HEK293 (cell line): ENCODE results near the gene BIK.

Source experiments
- CTCF ChIA-PET: fragments of 350-600 bp; formaldehyde crosslinking; extraction: SDS; loops from one replicate; lab custom pipeline; 2021; ENCODE audit warnings: antibody characterized with exemption; lab: Yijun Ruan, JAX
- POLR2A ChIA-PET: fragments of 300-600 bp; formaldehyde crosslinking; extraction: SDS; loops from one replicate; lab custom pipeline; 2020; ENCODE audit warnings: antibody characterized with exemption, inconsistent platforms; lab: Yijun Ruan, JAX
- H3K27ac ChIP-seq: fragments of 200-500 bp; sonication (Bioruptor generic); 2 replicates; pipeline ENCODE4 v1.5.1; 2014; ENCODE audit warnings: low read depth, low read length, control low read depth, inconsistent platforms; ENCODE audit errors: extremely low read depth
- H3K36me3 ChIP-seq, 2 experiments: fragments of 200-500 bp in 1 of 2; sonication (Bioruptor generic) in 1 of 2; 1 replicate in 1 of 2; 2 replicates in 1 of 2; pipeline ENCODE4 v1.5.1; 2014 to 2017; ENCODE audit warnings: inconsistent platforms in 2 of 2, low read length in 2 of 2; ENCODE audit not compliant: control insufficient read depth in 2 of 2, insufficient read depth in 1 of 2
- H3K4me1 ChIP-seq: fragments of 200-500 bp; sonication (Bioruptor generic); 2 replicates; pipeline ENCODE4 v1.5.1; 2014; ENCODE audit warnings: mild to moderate bottlenecking, low read length, inconsistent platforms; ENCODE audit not compliant: control insufficient read depth, insufficient read depth
- H3K4me3 ChIP-seq: 2 replicates; pipeline ENCODE4 v1.5.1; 2011; ENCODE audit warnings: low read depth, mild to moderate bottlenecking, control low read depth, low read length, moderate library complexity
- H3K9me3 ChIP-seq: fragments of 200-500 bp; sonication (Bioruptor generic); 2 replicates; pipeline ENCODE4 v1.5.1; 2014; ENCODE audit warnings: low read depth, low read length, inconsistent platforms; ENCODE audit not compliant: control insufficient read depth, insufficient read depth
- BCL11B ChIP-seq: fragments of 450-650 bp; formaldehyde crosslinking; IDR thresholded peaks from 2 replicates; pipeline ENCODE4 v1.5.1; 2016; ENCODE audit warnings: low read depth, missing biosample characterization, missing genetic modification characterization
- EGR2 ChIP-seq: fragments of 450-650 bp; formaldehyde crosslinking; IDR thresholded peaks from 2 replicates; pipeline ENCODE4 v1.5.1; 2016; ENCODE audit warnings: low read depth, missing biosample characterization, missing genetic modification characterization
- FEZF1 ChIP-seq: fragments of 450-650 bp; formaldehyde crosslinking; IDR thresholded peaks from 2 replicates; pipeline ENCODE4 v1.5.1; 2016; ENCODE audit warnings: missing biosample characterization, missing genetic modification characterization
- SP7 ChIP-seq: fragments of 450-650 bp; formaldehyde crosslinking; IDR thresholded peaks from 2 replicates; pipeline ENCODE4 v1.5.1; 2016; ENCODE audit warnings: missing biosample characterization, missing genetic modification characterization
- ZBTB21 ChIP-seq: fragments of 450-650 bp; formaldehyde crosslinking; IDR thresholded peaks from 2 replicates; pipeline ENCODE4 v1.5.1; 2017; ENCODE audit warnings: missing biosample characterization, missing genetic modification characterization
- ZFHX2 ChIP-seq: fragments of 450-650 bp; formaldehyde crosslinking; conservative IDR thresholded peaks from 2 replicates; pipeline ENCODE4 v1.5.1; 2016; ENCODE audit warnings: missing biosample characterization, missing genetic modification characterization
- ZNF10 ChIP-seq: fragments of 450-650 bp; formaldehyde crosslinking; IDR thresholded peaks from 2 replicates; pipeline ENCODE4 v1.5.1; 2017; ENCODE audit warnings: missing biosample characterization, missing genetic modification characterization
- ZNF114 ChIP-seq: fragments of 450-650 bp; formaldehyde crosslinking; IDR thresholded peaks from 2 replicates; pipeline ENCODE4 v1.5.0; 2017; ENCODE audit warnings: missing biosample characterization, missing genetic modification characterization
- ZNF169 ChIP-seq: fragments of 450-650 bp; formaldehyde crosslinking; IDR thresholded peaks from 2 replicates; pipeline ENCODE4 v1.5.1; 2016; ENCODE audit warnings: missing biosample characterization, missing genetic modification characterization
- ZNF24 ChIP-seq: fragments of 450-650 bp; formaldehyde crosslinking; IDR thresholded peaks from 2 replicates; pipeline ENCODE4 v1.5.1; 2016; ENCODE audit warnings: missing biosample characterization, missing genetic modification characterization
- ZNF350 ChIP-seq: fragments of 450-650 bp; formaldehyde crosslinking; IDR thresholded peaks from 2 replicates; pipeline ENCODE4 v1.5.0; 2017; ENCODE audit warnings: missing biosample characterization, mild to moderate bottlenecking, missing genetic modification characterization
- ZNF366 ChIP-seq: fragments of 450-650 bp; formaldehyde crosslinking; conservative IDR thresholded peaks from 2 replicates; pipeline ENCODE4 v1.5.1; 2016; ENCODE audit warnings: missing biosample characterization, missing genetic modification characterization
- ZNF37A ChIP-seq: fragments of 450-650 bp; IDR thresholded peaks from 2 replicates; pipeline ENCODE4 v1.5.1; 2018; ENCODE audit warnings: missing biosample characterization, missing genetic modification characterization
- ZNF433 ChIP-seq: fragments of 450-650 bp; formaldehyde crosslinking; IDR thresholded peaks from 2 replicates; pipeline ENCODE4 v1.5.1; 2016; ENCODE audit warnings: missing biosample characterization, missing genetic modification characterization, low read depth
- ZNF561 ChIP-seq: fragments of 450-650 bp; IDR thresholded peaks from 2 replicates; pipeline ENCODE4 v1.5.1; 2018; ENCODE audit warnings: missing biosample characterization, missing genetic modification characterization, borderline replicate concordance
- ZNF658 ChIP-seq: fragments of 450-650 bp; formaldehyde crosslinking; IDR thresholded peaks from 2 replicates; pipeline ENCODE4; 2016; ENCODE audit warnings: missing biosample characterization, missing genetic modification characterization
- ZNF670 ChIP-seq: fragments of 450-650 bp; formaldehyde crosslinking; IDR thresholded peaks from 2 replicates; pipeline ENCODE4 v1.5.1; 2016; ENCODE audit warnings: missing biosample characterization, missing genetic modification characterization, low read depth
- ZNF791 ChIP-seq: fragments of 450-650 bp; formaldehyde crosslinking; IDR thresholded peaks from 2 replicates; pipeline ENCODE4 v1.5.1; 2016; ENCODE audit warnings: missing biosample characterization, missing genetic modification characterization
- ZSCAN23 ChIP-seq: fragments of 450-650 bp; formaldehyde crosslinking; IDR thresholded peaks from 2 replicates; pipeline ENCODE4 v1.5.1; 2016; ENCODE audit warnings: missing biosample characterization, missing genetic modification characterization
- TF ChIP-seq, protein P1 (sequence below): fragments of 450-650 bp; formaldehyde crosslinking; IDR thresholded peaks from 2 replicates; pipeline ENCODE4 v1.5.1; 2016; ENCODE audit warnings: missing biosample characterization, missing genetic modification characterization
- TF ChIP-seq, protein P2 (sequence below): fragments of 450-650 bp; IDR thresholded peaks from 2 replicates; pipeline ENCODE4 v1.5.1; 2018; ENCODE audit warnings: missing biosample characterization, missing genetic modification characterization
- TF ChIP-seq, protein P3 (sequence below): fragments of 450-650 bp; formaldehyde crosslinking; IDR thresholded peaks from 2 replicates; pipeline ENCODE4 v1.5.1; 2016; ENCODE audit warnings: missing biosample characterization, missing genetic modification characterization
- TF ChIP-seq, protein P4 (sequence below): fragments of 450-650 bp; formaldehyde crosslinking; IDR thresholded peaks from 2 replicates; pipeline ENCODE4 v1.5.1; 2016; ENCODE audit warnings: missing biosample characterization, missing genetic modification characterization
- TF ChIP-seq, protein P5 (sequence below): fragments of 450-650 bp; formaldehyde crosslinking; IDR thresholded peaks from 2 replicates; pipeline ENCODE4 v1.5.1; 2016; ENCODE audit warnings: missing biosample characterization, missing genetic modification characterization
- TF ChIP-seq, protein P6 (sequence below): fragments of 450-650 bp; formaldehyde crosslinking; IDR thresholded peaks from 2 replicates; pipeline ENCODE4 v1.5.1; 2016; ENCODE audit warnings: missing biosample characterization, missing genetic modification characterization

The BIK gene

DNA sequence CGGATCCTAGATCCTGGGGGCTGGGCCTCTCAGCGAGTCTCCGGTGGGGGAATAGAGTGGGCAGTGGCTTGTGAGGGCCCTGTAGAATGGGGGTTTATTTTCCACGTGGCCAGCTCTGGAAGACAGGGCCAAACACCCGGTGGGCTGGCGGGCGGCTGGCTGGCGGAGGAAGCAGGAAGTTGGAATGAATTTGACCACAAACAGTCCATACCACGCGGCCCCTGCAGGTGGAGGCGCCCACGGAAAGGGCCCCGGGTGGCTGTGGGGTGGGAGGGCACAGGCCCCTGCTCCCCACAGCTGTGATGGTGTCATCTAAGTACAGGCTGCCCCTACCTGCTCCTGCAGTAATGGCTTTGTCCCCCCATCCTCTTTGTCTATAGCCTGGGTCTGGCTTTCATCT, 17.6 kb downstream of the BIK start:
- Histone ChIP-seq H3K27ac (peak overlapping the region; percentile 11; the same call in 1 of the 2 replicates), H3K4me1 (peaks cover 3% of the 10 kb centered on the region)
- POLR2A ChIA-PET, result interaction anchor here (1.9 kb wide), 1 partner anchor 15 kb away, joined by 6 read pairs; the partner anchor contains the start of gene MCAT
- no peak for TF ChIP-seq ZNF350 (tag by site-specific recombination)
- TF ChIP-seq EGR2, result peak; percentile 43; the same call in 1 of the 2 replicates
- TF ChIP-seq ZFHX2 (tag by site-specific recombination), result peak; percentile 43; the same call in 1 of the 2 replicates
- TF ChIP-seq, all 188 proteins: peak for 2
- CTCF ChIA-PET, result interaction anchor here (1.2 kb wide), 1 partner anchor 101 kb away, joined by 7 read pairs; no protein-coding TSS in a partner anchor
- Histone ChIP-seq H3K9me3 (no peaks in the 10 kb centered on the region), H3K4me3 (no peak overlapping the region), H3K36me3 (peaks cover 4 to 23% of the 10 kb centered on the region in 2 experiments; a peak in 2 of 3 replicates)

DNA sequence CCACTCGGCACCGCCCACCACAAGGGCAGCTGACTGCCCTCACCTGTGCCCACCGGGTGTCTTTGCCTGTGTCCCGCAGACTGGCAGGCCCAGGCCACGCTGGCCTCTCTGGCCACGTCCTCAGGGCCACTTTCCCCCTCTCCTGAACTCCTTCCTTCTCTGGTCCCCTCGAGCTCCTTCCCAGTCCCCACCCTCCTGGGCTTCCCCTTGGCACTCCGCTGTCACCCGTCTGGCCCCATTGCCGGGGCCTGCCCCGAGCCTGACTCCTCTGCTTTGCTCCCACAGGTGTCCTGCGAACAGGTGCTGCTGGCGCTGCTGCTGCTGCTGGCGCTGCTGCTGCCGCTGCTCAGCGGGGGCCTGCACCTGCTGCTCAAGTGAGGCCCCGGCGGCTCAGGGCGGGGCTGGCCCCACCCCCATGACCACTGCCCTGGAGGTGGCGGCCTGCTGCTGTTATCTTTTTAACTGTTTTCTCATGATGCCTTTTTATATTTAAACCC, 18.4 kb downstream of the BIK start:
- Histone ChIP-seq H3K4me1 (peaks cover 3% of the 10 kb centered on the region), H3K4me3 (no peak overlapping the region)
- TF ChIP-seq, protein P1, sequence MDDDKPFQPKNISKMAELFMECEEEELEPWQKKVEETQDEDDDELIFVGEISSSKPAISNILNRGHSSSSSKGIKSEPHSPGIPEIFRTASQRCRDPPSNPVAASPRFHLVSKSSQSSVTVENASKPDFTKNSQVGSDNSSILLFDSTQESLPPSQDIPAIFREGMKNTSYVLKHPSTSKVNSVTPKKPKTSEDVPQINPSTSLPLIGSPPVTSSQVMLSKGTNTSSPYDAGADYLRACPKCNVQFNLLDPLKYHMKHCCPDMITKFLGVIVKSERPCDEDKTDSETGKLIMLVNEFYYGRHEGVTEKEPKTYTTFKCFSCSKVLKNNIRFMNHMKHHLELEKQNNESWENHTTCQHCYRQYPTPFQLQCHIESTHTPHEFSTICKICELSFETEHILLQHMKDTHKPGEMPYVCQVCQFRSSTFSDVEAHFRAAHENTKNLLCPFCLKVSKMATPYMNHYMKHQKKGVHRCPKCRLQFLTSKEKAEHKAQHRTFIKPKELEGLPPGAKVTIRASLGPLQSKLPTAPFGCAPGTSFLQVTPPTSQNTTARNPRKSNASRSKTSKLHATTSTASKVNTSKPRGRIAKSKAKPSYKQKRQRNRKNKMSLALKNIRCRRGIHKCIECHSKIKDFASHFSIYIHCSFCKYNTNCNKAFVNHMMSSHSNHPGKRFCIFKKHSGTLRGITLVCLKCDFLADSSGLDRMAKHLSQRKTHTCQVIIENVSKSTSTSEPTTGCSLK (tag by site-specific recombination), result no peak
- no peak for TF ChIP-seq ZNF114 (tag by site-specific recombination)
- no peak for TF ChIP-seq ZSCAN23 (tag by site-specific recombination)
- no peak for TF ChIP-seq BCL11B (tag by site-specific recombination)
- TF ChIP-seq ZNF791 (tag by site-specific recombination), result no peak
- TF ChIP-seq, protein P2, sequence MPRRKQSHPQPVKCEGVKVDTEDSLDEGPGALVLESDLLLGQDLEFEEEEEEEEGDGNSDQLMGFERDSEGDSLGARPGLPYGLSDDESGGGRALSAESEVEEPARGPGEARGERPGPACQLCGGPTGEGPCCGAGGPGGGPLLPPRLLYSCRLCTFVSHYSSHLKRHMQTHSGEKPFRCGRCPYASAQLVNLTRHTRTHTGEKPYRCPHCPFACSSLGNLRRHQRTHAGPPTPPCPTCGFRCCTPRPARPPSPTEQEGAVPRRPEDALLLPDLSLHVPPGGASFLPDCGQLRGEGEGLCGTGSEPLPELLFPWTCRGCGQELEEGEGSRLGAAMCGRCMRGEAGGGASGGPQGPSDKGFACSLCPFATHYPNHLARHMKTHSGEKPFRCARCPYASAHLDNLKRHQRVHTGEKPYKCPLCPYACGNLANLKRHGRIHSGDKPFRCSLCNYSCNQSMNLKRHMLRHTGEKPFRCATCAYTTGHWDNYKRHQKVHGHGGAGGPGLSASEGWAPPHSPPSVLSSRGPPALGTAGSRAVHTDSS (tag by site-specific recombination), result no peak
- no peak for TF ChIP-seq ZNF169 (tag by site-specific recombination)
- TF ChIP-seq ZNF366 (tag by site-specific recombination), result no peak
- peak; percentile 57; the same call in 1 of the 2 replicates for TF ChIP-seq SP7 (tag by site-specific recombination)
- TF ChIP-seq ZBTB21 (tag by site-specific recombination), result no peak
- TF ChIP-seq ZNF561 (tag by site-specific recombination), result no peak
- TF ChIP-seq ZNF670, result no peak
- TF ChIP-seq, protein P3, sequence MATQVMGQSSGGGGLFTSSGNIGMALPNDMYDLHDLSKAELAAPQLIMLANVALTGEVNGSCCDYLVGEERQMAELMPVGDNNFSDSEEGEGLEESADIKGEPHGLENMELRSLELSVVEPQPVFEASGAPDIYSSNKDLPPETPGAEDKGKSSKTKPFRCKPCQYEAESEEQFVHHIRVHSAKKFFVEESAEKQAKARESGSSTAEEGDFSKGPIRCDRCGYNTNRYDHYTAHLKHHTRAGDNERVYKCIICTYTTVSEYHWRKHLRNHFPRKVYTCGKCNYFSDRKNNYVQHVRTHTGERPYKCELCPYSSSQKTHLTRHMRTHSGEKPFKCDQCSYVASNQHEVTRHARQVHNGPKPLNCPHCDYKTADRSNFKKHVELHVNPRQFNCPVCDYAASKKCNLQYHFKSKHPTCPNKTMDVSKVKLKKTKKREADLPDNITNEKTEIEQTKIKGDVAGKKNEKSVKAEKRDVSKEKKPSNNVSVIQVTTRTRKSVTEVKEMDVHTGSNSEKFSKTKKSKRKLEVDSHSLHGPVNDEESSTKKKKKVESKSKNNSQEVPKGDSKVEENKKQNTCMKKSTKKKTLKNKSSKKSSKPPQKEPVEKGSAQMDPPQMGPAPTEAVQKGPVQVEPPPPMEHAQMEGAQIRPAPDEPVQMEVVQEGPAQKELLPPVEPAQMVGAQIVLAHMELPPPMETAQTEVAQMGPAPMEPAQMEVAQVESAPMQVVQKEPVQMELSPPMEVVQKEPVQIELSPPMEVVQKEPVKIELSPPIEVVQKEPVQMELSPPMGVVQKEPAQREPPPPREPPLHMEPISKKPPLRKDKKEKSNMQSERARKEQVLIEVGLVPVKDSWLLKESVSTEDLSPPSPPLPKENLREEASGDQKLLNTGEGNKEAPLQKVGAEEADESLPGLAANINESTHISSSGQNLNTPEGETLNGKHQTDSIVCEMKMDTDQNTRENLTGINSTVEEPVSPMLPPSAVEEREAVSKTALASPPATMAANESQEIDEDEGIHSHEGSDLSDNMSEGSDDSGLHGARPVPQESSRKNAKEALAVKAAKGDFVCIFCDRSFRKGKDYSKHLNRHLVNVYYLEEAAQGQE (tag by site-specific recombination), result no peak
- TF ChIP-seq, protein P4, sequence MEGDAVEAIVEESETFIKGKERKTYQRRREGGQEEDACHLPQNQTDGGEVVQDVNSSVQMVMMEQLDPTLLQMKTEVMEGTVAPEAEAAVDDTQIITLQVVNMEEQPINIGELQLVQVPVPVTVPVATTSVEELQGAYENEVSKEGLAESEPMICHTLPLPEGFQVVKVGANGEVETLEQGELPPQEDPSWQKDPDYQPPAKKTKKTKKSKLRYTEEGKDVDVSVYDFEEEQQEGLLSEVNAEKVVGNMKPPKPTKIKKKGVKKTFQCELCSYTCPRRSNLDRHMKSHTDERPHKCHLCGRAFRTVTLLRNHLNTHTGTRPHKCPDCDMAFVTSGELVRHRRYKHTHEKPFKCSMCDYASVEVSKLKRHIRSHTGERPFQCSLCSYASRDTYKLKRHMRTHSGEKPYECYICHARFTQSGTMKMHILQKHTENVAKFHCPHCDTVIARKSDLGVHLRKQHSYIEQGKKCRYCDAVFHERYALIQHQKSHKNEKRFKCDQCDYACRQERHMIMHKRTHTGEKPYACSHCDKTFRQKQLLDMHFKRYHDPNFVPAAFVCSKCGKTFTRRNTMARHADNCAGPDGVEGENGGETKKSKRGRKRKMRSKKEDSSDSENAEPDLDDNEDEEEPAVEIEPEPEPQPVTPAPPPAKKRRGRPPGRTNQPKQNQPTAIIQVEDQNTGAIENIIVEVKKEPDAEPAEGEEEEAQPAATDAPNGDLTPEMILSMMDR (tag by site-specific recombination), result no peak
- TF ChIP-seq ZNF433 (tag by site-specific recombination), result no peak
- no peak; the same call in 1 of the 2 replicates for TF ChIP-seq ZNF10 (tag by site-specific recombination)
- TF ChIP-seq FEZF1 (tag by site-specific recombination), result peak; percentile 11; the same call in 1 of the 2 replicates
- TF ChIP-seq ZNF24 (tag by site-specific recombination), result no peak
- TF ChIP-seq, protein P5, sequence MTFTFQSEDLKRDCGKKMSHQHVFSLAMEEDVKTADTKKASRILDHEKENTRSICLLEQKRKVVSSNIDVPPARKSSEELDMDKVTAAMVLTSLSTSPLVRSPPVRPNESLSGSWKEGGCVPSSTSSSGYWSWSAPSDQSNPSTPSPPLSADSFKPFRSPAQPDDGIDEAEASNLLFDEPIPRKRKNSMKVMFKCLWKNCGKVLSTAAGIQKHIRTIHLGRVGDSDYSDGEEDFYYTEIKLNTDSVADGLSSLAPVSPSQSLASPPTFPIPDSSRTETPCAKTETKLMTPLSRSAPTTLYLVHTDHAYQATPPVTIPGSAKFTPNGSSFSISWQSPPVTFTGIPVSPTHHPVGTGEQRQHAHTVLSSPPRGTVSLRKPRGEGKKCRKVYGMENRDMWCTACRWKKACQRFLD (tag by site-specific recombination), result no peak
- TF ChIP-seq, protein P6, sequence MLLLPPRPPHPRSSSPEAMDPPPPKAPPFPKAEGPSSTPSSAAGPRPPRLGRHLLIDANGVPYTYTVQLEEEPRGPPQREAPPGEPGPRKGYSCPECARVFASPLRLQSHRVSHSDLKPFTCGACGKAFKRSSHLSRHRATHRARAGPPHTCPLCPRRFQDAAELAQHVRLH (tag by site-specific recombination), result no peak
- no peak for TF ChIP-seq ZNF658
- TF ChIP-seq ZNF37A, result no peak

More for the DNA sequence above, 18.4 kb downstream of the BIK start:
- no peaks in the 10 kb centered on the region for H3K9me3 ChIP-seq
- ChIA-PET CTCF (no interaction called here), POLR2A (interaction anchor here (1.9 kb wide), 1 partner anchor 14 kb away, joined by 6 read pairs; the partner anchor contains the start of gene MCAT)
- peaks cover 12 to 31% of the 10 kb centered on the region in 2 experiments for H3K36me3 ChIP-seq
- no peak overlapping the region; the same call in 1 of the 2 replicates for H3K27ac ChIP-seq
